ENCODE measurements around the gene PNPLA7. TPM values are rescaled to one million over a fixed set of nuclear protein-coding genes. Genes with fewer than 3 reads are reported as not detected.

Gene PNPLA7
- total RNA-seq, 1 experiment from 2014 or later = 1.8 TPM

DNA sequence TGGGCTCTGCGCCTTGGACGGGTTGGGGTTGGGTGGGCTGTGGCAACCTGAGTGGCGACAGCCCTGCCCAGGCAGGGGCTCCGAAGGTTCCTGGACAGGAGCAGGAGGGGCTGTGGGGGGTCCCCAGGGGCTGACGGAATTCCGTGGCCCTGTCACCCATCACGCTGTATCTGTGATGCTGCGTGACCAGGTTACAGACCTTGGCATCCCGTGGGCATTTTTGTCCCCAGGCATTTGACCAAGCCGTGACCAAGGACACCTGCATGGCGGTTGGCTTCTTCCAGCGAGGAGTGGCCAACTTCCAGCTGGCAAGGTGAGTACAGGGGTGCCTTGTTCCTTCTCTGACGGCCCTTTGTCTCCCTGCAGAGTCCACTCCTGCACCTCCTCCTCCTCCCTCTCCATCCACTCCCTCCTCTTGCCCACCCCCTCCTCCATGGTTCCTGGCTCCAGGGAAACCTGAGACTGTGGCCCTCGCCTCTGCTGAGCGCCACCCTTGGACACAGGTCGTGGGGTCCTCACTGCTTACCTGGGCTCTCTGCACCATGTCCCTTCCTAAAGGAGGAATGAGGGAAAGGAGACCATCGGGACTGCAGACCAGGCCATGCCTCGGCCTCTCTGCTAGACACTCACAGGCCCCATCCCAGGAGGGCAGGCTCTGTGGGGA, 124.1 kb downstream of the PNPLA7 start:
- H3K9me2 ChIP-seq (ENCODE audit: insufficient read depth) = no peaks in the 10 kb centered on the region
- POLR2A ChIA-PET = interaction anchor here (1.3 kb wide), 1 partner anchor 17 kb away, joined by 3 read pairs; no protein-coding TSS in a partner anchor
- ATAC-seq = no peak

More for the DNA sequence above, 124.1 kb downstream of the PNPLA7 start:
- Histone ChIP-seq H3K9ac (ENCODE audit: low read length) (no peak overlapping the region), H3K4me3 (replicated peaks in 1 of 2; ENCODE audit: low read depth in 1 of 2, low read length in 2 of 2) (no peak overlapping the region), H3K36me3 (ENCODE audit: control insufficient read depth in 1 of 2, insufficient read depth in 2 of 2, low read length in 2 of 2) (no peaks in the 10 kb centered on the region; a peak in 1 of 4 replicates), H3K79me2 (ENCODE audit: insufficient read depth, low read length) (peaks cover 16% of the 10 kb centered on the region), H3K9me3 (ENCODE audit: control insufficient read depth in 1 of 2, insufficient read depth in 1 of 2, low read depth in 1 of 2, low read length in 2 of 2) (no peaks in the 10 kb centered on the region), H3K4me2 (ENCODE audit: low read length) (no peak overlapping the region), H3K27me3 (ENCODE audit: insufficient read depth, low read length) (no peaks in the 10 kb centered on the region), H3K4me1 (ENCODE audit: control insufficient read depth in 1 of 2, insufficient read depth in 2 of 2, low read length in 2 of 2) (peaks cover 30 to 45% of the 10 kb centered on the region in 2 experiments), H4K20me1 (ENCODE audit: insufficient read depth) (no peaks in the 10 kb centered on the region), H3K27ac (ENCODE audit: low read depth, low read length) (no peak overlapping the region), H2AFZ (ENCODE audit: low read depth, low read length, poor library complexity, severe bottlenecking) (no peak overlapping the region)
- intact Hi-C loops (cut with micrococcal nuclease) = no loop called here
- ChIA-PET CTCF (no interaction called here), RAD21 (ENCODE audit: low non-redundant PET in 1 of 2, low total read pairs in 2 of 2, uncharacterized antibody in 2 of 2, unreplicated experiment in 2 of 2) (no interaction called here)
- TF ChIP-seq, protein P1, sequence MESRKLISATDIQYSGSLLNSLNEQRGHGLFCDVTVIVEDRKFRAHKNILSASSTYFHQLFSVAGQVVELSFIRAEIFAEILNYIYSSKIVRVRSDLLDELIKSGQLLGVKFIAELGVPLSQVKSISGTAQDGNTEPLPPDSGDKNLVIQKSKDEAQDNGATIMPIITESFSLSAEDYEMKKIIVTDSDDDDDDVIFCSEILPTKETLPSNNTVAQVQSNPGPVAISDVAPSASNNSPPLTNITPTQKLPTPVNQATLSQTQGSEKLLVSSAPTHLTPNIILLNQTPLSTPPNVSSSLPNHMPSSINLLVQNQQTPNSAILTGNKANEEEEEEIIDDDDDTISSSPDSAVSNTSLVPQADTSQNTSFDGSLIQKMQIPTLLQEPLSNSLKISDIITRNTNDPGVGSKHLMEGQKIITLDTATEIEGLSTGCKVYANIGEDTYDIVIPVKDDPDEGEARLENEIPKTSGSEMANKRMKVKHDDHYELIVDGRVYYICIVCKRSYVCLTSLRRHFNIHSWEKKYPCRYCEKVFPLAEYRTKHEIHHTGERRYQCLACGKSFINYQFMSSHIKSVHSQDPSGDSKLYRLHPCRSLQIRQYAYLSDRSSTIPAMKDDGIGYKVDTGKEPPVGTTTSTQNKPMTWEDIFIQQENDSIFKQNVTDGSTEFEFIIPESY (IDR thresholded peaks at IDR 0.05; ENCODE audit: extremely low read depth, insufficient replicate concordance, low read length) = no peak
- TF ChIP-seq, protein P2, sequence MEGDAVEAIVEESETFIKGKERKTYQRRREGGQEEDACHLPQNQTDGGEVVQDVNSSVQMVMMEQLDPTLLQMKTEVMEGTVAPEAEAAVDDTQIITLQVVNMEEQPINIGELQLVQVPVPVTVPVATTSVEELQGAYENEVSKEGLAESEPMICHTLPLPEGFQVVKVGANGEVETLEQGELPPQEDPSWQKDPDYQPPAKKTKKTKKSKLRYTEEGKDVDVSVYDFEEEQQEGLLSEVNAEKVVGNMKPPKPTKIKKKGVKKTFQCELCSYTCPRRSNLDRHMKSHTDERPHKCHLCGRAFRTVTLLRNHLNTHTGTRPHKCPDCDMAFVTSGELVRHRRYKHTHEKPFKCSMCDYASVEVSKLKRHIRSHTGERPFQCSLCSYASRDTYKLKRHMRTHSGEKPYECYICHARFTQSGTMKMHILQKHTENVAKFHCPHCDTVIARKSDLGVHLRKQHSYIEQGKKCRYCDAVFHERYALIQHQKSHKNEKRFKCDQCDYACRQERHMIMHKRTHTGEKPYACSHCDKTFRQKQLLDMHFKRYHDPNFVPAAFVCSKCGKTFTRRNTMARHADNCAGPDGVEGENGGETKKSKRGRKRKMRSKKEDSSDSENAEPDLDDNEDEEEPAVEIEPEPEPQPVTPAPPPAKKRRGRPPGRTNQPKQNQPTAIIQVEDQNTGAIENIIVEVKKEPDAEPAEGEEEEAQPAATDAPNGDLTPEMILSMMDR (IDR thresholded peaks at IDR 0.05 in 2 of 3, conservative IDR thresholded peaks at IDR 0.05 in 1 of 3; ENCODE audit: borderline replicate concordance in 1 of 3, insufficient read depth in 1 of 3, low read depth in 2 of 3, low read length in 2 of 3) = no peak
- TF ChIP-seq ZFX (IDR thresholded peaks at IDR 0.05) (no peak), POLR2A (IDR thresholded peaks at IDR 0.05; ENCODE audit: borderline replicate concordance, extremely low read depth, insufficient read depth, insufficient read length) (no peak), CEBPB (IDR thresholded peaks at IDR 0.05; ENCODE audit: low read depth) (no peak), EGR1 (IDR thresholded peaks at IDR 0.05; ENCODE audit: low read depth) (no peak), EZH2 (IDR thresholded peaks at IDR 0.05) (no peak), POLR2AphosphoS5 (IDR thresholded peaks at IDR 0.05; ENCODE audit: low read depth, low read length) (no peak), ELF1 (IDR thresholded peaks at IDR 0.05; ENCODE audit: borderline replicate concordance, low read depth) (no peak), RAD21 (IDR thresholded peaks at IDR 0.05; ENCODE audit: low read depth) (no peak), SP1 (IDR thresholded peaks at IDR 0.05; ENCODE audit: low read depth) (no peak), CBX3 (IDR thresholded peaks at IDR 0.05; ENCODE audit: low read depth) (no peak), REST (IDR thresholded peaks at IDR 0.05; ENCODE audit: low read depth) (no peak), SIN3A (IDR thresholded peaks at IDR 0.05; ENCODE audit: low read depth) (no peak), YY1 (IDR thresholded peaks at IDR 0.05; ENCODE audit: extremely low read depth, insufficient replicate concordance, low read depth, low read length) (no peak)
- DNase-seq (ENCODE audit: low read depth, low spot score) = no peak
- no TSS peak for BruUV-seq (replicated peaks)
